MM.1S (cell line): Measurements from ENCODE around the gene MIF.

Experiments
- DNase-seq: peaks from one replicate; pipeline ENCODE4 v3.0.0-alpha.2; 2015
- H2AFZ ChIP-seq: fragments of 300-600 bp; sonication (generic); 2 replicates; pipeline ENCODE4 v1.6.0; 2016; ENCODE audit warnings: antibody characterized with exemption, low read length
- H3F3A ChIP-seq: fragments of 300-600 bp; sonication (generic); 2 replicates; pipeline ENCODE4 v1.6.1; 2016; ENCODE audit warnings: mild to moderate bottlenecking, antibody characterized with exemption, low read length, moderate library complexity, mixed read lengths; ENCODE audit not compliant: insufficient read depth
- H3K27ac ChIP-seq: fragments of 300-600 bp; sonication (generic); 2 replicates; pipeline ENCODE4 v1.5.1; 2016; ENCODE audit warnings: mild to moderate bottlenecking, low read length
- H3K27me3 ChIP-seq: fragments of 300-600 bp; sonication (generic); replicated peaks from 2 replicates; pipeline ENCODE4 v1.6.0; 2016; ENCODE audit warnings: low read length; ENCODE audit not compliant: insufficient read depth
- H3K36me3 ChIP-seq: fragments of 300-600 bp; sonication (generic); replicated peaks from 2 replicates; pipeline ENCODE4 v1.6.1; 2016; ENCODE audit warnings: mild to moderate bottlenecking, low read length, mixed read lengths; ENCODE audit not compliant: insufficient read depth
- H3K4me1 ChIP-seq: fragments of 300-600 bp; sonication (generic); 2 replicates; pipeline ENCODE4 v1.6.1; 2016; ENCODE audit warnings: low read length, mixed read lengths
- H3K4me2 ChIP-seq: fragments of 300-600 bp; sonication (generic); 2 replicates; pipeline ENCODE4 v1.6.0; 2016; ENCODE audit warnings: low read depth, low read length
- H3K4me3 ChIP-seq: fragments of 300-600 bp; sonication (generic); 2 replicates; pipeline ENCODE4 v1.5.1; 2016; ENCODE audit warnings: low read length, mixed read lengths
- H3K79me2 ChIP-seq: fragments of 300-600 bp; sonication (generic); 2 replicates; pipeline ENCODE4 v1.6.1; 2016; ENCODE audit warnings: mixed run types, low read length, mixed read lengths
- H3K9ac ChIP-seq: fragments of 300-600 bp; sonication (generic); 2 replicates; pipeline ENCODE4 v1.6.1; 2016; ENCODE audit warnings: low read length, mixed read lengths
- H3K9me2 ChIP-seq: fragments of 300-600 bp; sonication (generic); replicated peaks from 2 replicates; pipeline ENCODE4 v1.6.1; 2016; ENCODE audit warnings: mild to moderate bottlenecking, low read length, mixed read lengths; ENCODE audit not compliant: insufficient read depth
- H3K9me3 ChIP-seq: fragments of 300-600 bp; sonication (generic); replicated peaks from 2 replicates; pipeline ENCODE4 v1.6.1; 2016; ENCODE audit warnings: mild to moderate bottlenecking, low read length, mixed read lengths; ENCODE audit not compliant: insufficient read depth
- H4K20me1 ChIP-seq: fragments of 300-600 bp; sonication (generic); 2 replicates; pipeline ENCODE4 v1.6.1; 2016; ENCODE audit warnings: mild to moderate bottlenecking, low read length, moderate library complexity, mixed read lengths; ENCODE audit not compliant: insufficient read depth
- EZH2 ChIP-seq: fragments of 300-600 bp; sonication (generic); optimal IDR thresholded peaks from 2 replicates; pipeline ENCODE3; 2017; ENCODE audit warnings: low read depth, mild to moderate bottlenecking, antibody characterized with exemption, low read length, mixed read lengths
- EZH2phosphoT487 ChIP-seq: fragments of 300-600 bp; sonication (generic); IDR thresholded peaks from 2 replicates; pipeline ENCODE4 v1.6.1; 2018; ENCODE audit warnings: antibody characterized with exemption, low read length
- TF ChIP-seq, protein P1 (sequence below): fragments of 300-600 bp; sonication (generic); IDR thresholded peaks from 2 replicates; pipeline ENCODE4 v1.5.1; 2016; ENCODE audit warnings: antibody characterized with exemption, low read length, mixed read lengths

MIF gene

DNA sequence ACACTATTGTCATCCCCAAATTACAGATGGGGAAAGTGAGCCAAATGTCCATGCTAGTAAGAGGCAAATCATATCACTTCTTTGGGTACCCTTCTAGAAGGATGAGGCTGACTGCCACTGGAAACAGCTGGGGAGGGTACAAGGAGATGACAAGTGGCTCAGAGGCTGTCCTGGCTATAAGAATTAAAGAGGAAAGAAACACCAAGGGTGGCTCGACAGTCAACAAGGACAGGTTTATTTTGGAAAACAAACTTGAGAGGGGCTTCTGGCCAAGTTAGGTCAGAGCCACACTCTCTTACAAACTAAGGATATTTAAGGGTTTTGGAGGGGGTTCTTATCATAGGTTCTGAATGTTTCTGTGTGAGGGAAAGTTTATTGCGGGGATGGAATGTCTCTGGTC, 2.1 kb upstream of the MIF start:
- TF ChIP-seq EZH2phosphoT487 (no peak), EZH2 (no peak)
- TF ChIP-seq, protein P1, sequence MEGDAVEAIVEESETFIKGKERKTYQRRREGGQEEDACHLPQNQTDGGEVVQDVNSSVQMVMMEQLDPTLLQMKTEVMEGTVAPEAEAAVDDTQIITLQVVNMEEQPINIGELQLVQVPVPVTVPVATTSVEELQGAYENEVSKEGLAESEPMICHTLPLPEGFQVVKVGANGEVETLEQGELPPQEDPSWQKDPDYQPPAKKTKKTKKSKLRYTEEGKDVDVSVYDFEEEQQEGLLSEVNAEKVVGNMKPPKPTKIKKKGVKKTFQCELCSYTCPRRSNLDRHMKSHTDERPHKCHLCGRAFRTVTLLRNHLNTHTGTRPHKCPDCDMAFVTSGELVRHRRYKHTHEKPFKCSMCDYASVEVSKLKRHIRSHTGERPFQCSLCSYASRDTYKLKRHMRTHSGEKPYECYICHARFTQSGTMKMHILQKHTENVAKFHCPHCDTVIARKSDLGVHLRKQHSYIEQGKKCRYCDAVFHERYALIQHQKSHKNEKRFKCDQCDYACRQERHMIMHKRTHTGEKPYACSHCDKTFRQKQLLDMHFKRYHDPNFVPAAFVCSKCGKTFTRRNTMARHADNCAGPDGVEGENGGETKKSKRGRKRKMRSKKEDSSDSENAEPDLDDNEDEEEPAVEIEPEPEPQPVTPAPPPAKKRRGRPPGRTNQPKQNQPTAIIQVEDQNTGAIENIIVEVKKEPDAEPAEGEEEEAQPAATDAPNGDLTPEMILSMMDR = no peak
- H2AFZ ChIP-seq = no peak overlapping the region
- H3K27me3 ChIP-seq = no peaks in the 10 kb centered on the region
- peaks cover 7% of the 10 kb centered on the region; the same call in 1 of the 2 replicates for H3K36me3 ChIP-seq
- H3F3A ChIP-seq = peaks cover 19% of the 10 kb centered on the region
- no peak overlapping the region for H3K4me3 ChIP-seq
- H3K9me3 ChIP-seq = no peaks in the 10 kb centered on the region
- no peaks in the 10 kb centered on the region for H3K9me2 ChIP-seq
- DNase-seq = no peak
- H3K4me2 ChIP-seq = no peak overlapping the region
- no peak overlapping the region for H3K9ac ChIP-seq
- H3K79me2 ChIP-seq = peaks cover 27% of the 10 kb centered on the region
- H3K27ac ChIP-seq = no peak overlapping the region
- H3K4me1 ChIP-seq = peaks cover 9% of the 10 kb centered on the region
- H4K20me1 ChIP-seq = peaks cover 8% of the 10 kb centered on the region; the same call in 1 of the 2 replicates

- Histone ChIP-seq H3K9ac (no peak overlapping the region), H3K79me2 (peaks cover 27% of the 10 kb centered on the region), H3K27me3 (no peaks in the 10 kb centered on the region), H3K4me1 (peaks cover 9% of the 10 kb centered on the region), H3K9me2 (no peaks in the 10 kb centered on the region), H3K36me3 (peaks cover 7% of the 10 kb centered on the region; the same call in 1 of the 2 replicates), H3K4me2 (peak overlapping the region; percentile 79; the same call in 1 of the 2 replicates), H3K4me3 (no peak overlapping the region), H3K9me3 (no peaks in the 10 kb centered on the region), H3K27ac (no peak overlapping the region), H2AFZ (no peak overlapping the region; the same call in 1 of the 2 replicates), H4K20me1 (peaks cover 8% of the 10 kb centered on the region; the same call in 1 of the 2 replicates), H3F3A (peaks cover 23% of the 10 kb centered on the region)
- TF ChIP-seq, protein P1 = no peak
- TF ChIP-seq EZH2phosphoT487 (no peak), EZH2 (no peak)
- DNase-seq = no peak
Observed at GRCh38 chr22:23892706-23893105, 1.5 kb upstream of the MIF start.

DNA sequence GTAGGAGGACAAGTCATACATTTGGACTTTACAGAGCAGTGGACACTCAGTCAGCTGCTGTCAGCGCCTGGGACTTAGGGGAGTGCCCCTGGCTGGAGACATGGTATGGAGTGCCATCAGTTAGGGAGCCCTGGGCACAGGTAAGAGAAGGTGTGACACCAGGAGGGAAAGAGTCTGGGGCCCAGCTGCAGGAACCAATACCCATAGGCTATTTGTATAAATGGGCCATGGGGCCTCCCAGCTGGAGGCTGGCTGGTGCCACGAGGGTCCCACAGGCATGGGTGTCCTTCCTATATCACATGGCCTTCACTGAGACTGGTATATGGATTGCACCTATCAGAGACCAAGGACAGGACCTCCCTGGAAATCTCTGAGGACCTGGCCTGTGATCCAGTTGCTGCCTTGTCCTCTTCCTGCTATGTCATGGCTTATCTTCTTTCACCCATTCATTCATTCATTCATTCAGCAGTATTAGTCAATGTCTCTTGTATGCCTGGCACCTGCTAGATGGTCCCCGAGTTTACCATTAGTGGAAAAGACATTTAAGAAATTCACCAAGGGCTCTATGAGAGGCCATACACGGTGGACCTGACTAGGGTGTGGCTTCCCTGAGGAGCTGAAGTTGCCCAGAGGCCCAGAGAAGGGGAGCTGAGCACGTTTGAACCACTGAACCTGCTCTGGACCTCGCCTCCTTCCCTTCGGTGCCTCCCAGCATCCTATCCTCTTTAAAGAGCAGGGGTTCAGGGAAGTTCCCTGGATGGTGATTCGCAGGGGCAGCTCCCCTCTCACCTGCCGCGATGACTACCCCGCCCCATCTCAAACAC, 850 bp upstream of the MIF start:
- Histone ChIP-seq H3K27ac (peak overlapping the region; percentile 95), H3K9ac (peak overlapping the region; percentile 99), H4K20me1 (peaks cover 8% of the 10 kb centered on the region; the same call in 1 of the 2 replicates), H3K79me2 (peaks cover 27% of the 10 kb centered on the region), H3K4me3 (peak overlapping the region; percentile 95), H3K4me1 (peaks cover 9% of the 10 kb centered on the region), H3K9me2 (no peaks in the 10 kb centered on the region), H3K27me3 (no peaks in the 10 kb centered on the region), H3K4me2 (peak overlapping the region; percentile 79), H3K36me3 (peaks cover 7% of the 10 kb centered on the region; the same call in 1 of the 2 replicates), H2AFZ (peak overlapping the region; percentile 79), H3K9me3 (no peaks in the 10 kb centered on the region), H3F3A (peaks cover 23% of the 10 kb centered on the region)
- no peak for DNase-seq
- TF ChIP-seq EZH2 (no peak), EZH2phosphoT487 (no peak)
- TF ChIP-seq, protein P1 = no peak
